HG02678 (cell line): Measurements from ENCODE around the gene CD36.
"Not testable (repeated sequence)": the region's sequence is repeated elsewhere in the genome, so short reads cannot be mapped to it uniquely, and the experiment has no call there.

Experiments used
- ATAC-seq: cut with Tn5 transposase; IDR thresholded peaks from one replicate; pipeline ENCODE4 v1.9.1; 2021; ENCODE audit warnings: mild to moderate bottlenecking, moderate library complexity; ENCODE audit not compliant: unreplicated experiment

CD36 gene

GRCh38 chr7:80649011-80649410 lies 10.6 kb downstream of the CD36 start:
- ATAC-seq, result no peak

GRCh38 chr7:80650030-80650429 lies 11.6 kb downstream of the CD36 start:
- no peak for ATAC-seq

GRCh38 chr7:80651471-80651870 lies 13.0 kb downstream of the CD36 start:
- ATAC-seq, result no peak

GRCh38 chr7:80653244-80653643 lies 14.8 kb downstream of the CD36 start:
- ATAC-seq, result no peak

- ATAC-seq, result no peak
These were observed 16.5 kb downstream of the CD36 start for GRCh38 chr7:80654887-80655340.

- no peak for ATAC-seq
These were observed 17.6 kb downstream of the CD36 start for GRCh38 chr7:80656029-80656428.

GRCh38 chr7:80659120-80660055 lies 20.9 kb downstream of the CD36 start:
- ATAC-seq, result no peak

- ATAC-seq, result no peak
These were observed 22.5 kb downstream of the CD36 start for GRCh38 chr7:80660939-80661338.

- no peak for ATAC-seq
These were observed 23.3 kb downstream of the CD36 start for GRCh38 chr7:80661729-80662128.

- no peak for ATAC-seq
These were observed 23.8 kb downstream of the CD36 start for GRCh38 chr7:80662252-80662651.

- no peak for ATAC-seq
These were observed 27.1 kb downstream of the CD36 start for GRCh38 chr7:80665526-80665925.

GRCh38 chr7:80666376-80666775 lies 27.9 kb downstream of the CD36 start:
- ATAC-seq, result no peak

GRCh38 chr7:80669367-80669766 lies 30.9 kb downstream of the CD36 start:
- not testable (repeated sequence) for ATAC-seq

GRCh38 chr7:80671744-80672143 lies 33.3 kb downstream of the CD36 start:
- no peak for ATAC-seq

- ATAC-seq, result no peak
These were observed 36.6 kb downstream of the CD36 start for GRCh38 chr7:80675090-80675489.

GRCh38 chr7:80676404-80676803 lies 38.0 kb downstream of the CD36 start:
- ATAC-seq, result no peak

GRCh38 chr7:80677629-80678028 lies 39.2 kb downstream of the CD36 start:
- no peak for ATAC-seq

GRCh38 chr7:80678707-80679106 lies 40.3 kb downstream of the CD36 start:
- no peak for ATAC-seq

- no peak for ATAC-seq
These were observed 41.8 kb downstream of the CD36 start for GRCh38 chr7:80679921-80680907.

- ATAC-seq, result peak; percentile 58
These were observed 42.9 kb downstream of the CD36 start for GRCh38 chr7:80681272-80681885.

GRCh38 chr7:80682744-80683143 lies 44.3 kb downstream of the CD36 start:
- ATAC-seq, result no peak
